SHP77 treated with DMSO at 0.1 percent for 48 hours (cell line): ENCODE data around the gene SERPINB6.
A peak's percentile ranks its signal among the peaks of the same experiment; 100 is the strongest.
"Not testable (repeated sequence)": the region's sequence is repeated elsewhere in the genome, so short reads cannot be mapped to it uniquely, and the experiment has no call there.

Source experiments
- DNase-seq: peaks from one replicate; lab custom pipeline; 2025; lab: John Stamatoyannopoulos, UW

SERPINB6 gene

DNA sequence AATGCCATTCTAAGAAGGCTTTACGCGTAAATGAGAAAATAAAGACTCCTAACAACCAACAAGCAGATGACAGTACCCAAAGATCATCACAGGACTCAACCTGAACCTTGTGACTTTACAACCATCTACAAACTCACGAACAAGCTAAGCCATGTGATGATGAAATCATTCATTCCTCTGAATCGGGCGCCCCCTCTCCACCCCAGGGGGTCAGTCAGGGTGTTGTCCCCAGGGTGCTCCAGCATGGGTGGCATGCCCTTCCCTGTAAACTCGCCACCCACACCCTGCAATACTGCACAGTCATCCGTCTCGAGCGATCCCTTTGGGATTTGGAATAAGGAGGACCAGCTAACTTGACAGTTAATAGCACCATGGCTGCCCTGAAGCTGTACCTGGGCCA, 12.6 kb downstream of the SERPINB6 start:
- DNase-seq = no peak

DNA sequence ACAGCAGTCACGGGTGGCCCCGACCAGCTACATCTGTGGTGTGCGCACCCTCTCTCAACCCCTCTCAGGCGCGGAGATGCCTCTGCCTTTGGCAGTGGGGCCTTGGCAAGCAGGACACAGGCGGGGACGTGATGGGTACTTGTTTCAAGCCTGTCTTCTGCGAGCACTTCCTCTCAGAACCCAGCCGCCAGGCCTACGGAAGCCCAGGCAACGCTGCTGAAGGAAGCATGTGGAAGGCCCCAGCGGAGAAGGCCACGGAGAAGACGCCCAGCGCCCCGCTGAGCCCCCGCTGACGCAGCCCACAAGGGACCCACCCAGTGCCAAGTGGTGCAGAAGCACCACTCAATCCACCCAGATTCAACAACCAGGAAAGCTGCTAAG, 13.0 kb downstream of the SERPINB6 start:
- DNase-seq = no peak

DNA sequence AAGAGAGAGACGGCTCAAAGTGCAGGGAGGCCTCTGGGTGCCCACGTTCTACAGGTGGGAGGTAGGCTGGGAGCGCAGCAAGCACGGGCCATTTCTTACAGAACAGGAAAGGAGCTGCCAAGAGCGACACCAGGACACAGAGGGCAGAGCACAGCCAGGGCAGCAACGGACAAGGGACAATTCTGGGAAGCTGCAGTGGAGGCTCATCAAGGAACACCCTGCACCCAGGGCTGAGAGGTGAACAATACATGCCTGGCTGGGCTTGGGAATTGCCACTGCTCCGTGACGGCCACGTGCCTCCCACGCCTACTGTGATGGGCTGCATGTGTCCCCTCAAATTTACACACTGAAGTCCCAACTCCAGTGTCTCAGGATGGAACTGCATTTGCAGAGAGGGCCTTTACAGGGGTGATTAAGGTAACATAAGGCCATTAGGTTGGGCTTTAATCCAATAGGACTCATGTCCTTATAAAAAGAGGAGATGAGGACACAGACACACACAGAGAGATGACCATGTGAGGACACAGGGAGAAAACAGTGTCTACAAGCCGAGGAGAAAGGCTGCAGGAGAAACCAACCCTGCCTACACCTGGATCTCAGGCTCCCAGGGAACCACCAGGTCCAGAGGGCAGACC, 13.6 kb downstream of the SERPINB6 start:
- no peak for DNase-seq

GRCh38 chr6:2956930-2957685, 14.3 kb downstream of the SERPINB6 start:
- DNase-seq = no peak

GRCh38 chr6:2953098-2953497, 18.3 kb downstream of the SERPINB6 start:
- DNase-seq = no peak

- DNase-seq = peak; percentile 54
Measured at GRCh38 chr6:2952557-2953095, 18.7 kb downstream of the SERPINB6 start.

- DNase-seq = no peak
Measured at GRCh38 chr6:2951728-2952127, 19.6 kb downstream of the SERPINB6 start.

DNA sequence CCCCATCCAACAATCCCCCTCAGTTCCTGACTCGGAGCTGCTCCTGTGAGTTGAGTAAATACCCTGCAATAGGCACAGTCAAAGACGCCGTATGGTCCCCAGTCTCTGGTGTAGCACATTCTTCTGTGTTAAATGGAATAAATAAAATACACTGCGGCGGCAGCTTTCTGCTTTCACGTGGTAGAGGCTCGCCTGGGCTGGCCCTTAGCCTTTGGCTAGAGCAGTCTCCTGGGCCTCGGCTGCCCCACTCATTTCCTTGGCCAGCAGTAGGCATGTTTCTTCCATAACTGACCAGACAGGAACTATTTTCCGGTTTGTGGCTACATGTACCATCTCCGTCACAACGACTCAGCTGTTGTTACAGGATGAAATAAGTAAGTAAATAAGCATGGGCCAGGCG, 20.7 kb downstream of the SERPINB6 start:
- DNase-seq = no peak

GRCh38 chr6:2949536-2950083, 21.8 kb downstream of the SERPINB6 start:
- DNase-seq = no peak

DNA sequence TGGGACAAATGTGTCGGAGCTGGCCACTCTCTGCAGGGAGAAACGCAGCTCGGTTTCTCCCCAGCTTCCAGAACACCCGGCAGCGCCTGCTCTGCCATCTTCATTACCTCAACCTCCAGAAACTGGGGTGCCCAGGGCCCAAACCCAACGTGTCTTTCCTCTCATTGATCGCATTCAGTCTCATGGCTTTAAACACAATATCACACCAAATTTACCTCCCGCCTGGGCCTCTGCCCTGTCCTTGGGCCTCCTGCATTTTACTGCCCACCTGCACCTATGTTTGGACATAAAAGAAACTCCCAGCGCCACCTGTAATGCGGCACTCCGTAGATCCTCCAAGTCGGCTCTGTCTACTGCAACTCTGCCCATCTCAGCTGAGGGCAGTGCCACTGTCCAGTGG, 22.2 kb downstream of the SERPINB6 start:
- DNase-seq = no peak

GRCh38 chr6:2948228-2949025, 22.9 kb downstream of the SERPINB6 start:
- no peak for DNase-seq

- no peak for DNase-seq
Measured at GRCh38 chr6:2947445-2947844, 23.9 kb downstream of the SERPINB6 start.

DNA sequence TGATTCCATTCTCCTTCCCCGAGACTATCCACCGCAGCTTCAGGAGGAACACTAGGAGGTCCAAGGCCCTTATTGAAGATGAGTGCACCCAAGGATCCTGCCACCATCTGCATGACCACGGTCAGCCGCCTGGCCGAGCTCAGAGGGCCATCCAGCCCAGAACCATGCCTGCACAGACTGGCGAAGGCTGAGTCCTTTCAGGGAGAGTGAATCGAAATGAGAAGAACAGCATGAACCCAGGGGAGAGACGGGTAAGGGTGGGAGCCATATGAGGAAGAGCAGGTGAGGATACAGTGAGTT, 26.3 kb downstream of the SERPINB6 start:
- DNase-seq = no peak

DNA sequence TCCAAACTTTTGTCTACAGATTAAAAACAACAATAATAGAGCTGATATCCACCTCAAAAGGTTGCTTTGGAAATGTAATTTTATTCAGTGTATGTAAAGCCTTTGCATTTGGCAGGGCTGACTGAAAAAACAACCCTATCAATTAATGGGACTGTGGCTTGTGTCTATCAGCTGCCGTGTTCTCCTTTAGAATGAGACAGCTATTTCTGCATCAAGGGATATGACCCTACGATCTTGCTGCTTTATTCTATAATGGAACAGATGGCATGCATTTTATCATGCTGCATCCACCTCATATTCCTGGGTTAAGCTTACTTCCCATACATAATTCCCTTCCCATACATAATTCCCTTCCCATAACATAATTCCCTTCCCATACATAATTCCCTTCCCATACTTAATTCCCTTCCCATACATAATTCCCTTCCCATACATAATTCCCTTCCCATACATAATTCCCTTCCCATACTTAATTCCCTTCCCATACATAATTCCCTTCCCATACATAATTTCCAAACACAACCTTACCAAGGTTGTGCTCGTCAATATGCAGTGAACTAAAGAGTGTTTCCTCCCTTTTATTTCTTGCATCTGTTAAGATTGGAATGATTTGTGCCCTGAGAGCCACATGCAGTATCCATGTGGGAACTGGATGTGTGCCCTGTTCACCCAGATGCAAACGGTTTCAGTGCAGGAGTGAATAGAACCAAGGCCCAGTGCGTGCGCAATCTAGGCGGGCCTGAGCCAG, 26.8 kb downstream of the SERPINB6 start:
- DNase-seq = no peak

DNA sequence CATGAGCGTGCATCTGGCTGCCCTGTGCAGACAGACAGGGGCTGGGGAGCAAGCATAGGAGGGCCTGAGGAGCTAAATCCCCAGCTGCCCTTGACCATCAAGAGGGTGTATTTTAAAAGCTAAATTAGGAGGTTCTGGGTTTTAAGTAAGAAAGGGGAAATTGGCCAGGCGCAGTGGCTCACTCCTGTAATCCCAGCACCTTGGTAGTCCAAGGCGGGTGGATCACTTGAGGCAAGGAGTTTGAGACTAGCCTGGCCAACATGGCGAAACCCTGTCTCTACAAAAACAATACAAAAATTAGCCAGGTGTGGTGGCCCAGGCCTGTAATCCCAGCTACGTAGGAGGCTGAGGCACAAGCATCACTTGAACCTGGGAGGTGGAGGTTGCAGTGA, 27.8 kb downstream of the SERPINB6 start:
- no peak for DNase-seq

DNA sequence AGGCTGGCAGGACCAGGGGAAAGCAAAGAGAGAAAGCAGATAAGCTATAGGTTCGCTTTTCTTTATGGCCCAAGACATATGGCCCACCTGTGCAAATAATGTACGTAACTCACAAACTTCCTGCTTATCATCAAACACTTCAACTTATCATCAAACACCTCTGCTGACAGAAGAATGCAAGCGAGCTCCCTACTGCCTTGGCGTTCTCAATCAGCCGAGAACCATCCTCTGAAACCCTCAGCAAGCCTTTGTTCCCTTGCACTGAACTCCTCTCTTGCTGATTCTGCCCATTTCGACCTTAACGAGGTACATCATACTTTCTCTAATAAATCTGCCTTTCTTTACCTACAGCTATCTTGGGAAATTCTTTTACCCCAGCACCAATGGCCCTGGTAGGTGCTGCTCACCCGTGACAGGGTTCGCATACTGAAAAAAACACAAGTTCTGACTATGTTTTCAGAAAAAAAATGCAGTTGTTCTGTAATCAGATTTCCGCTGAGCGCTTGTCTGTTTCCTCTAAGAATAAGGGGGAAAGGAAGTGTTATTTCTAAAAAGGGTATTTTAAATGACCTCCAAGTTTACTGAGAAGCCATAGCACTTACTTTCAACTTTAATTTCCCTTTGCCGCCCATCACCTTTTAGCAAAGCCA, 28.3 kb downstream of the SERPINB6 start:
- DNase-seq = no peak

DNA sequence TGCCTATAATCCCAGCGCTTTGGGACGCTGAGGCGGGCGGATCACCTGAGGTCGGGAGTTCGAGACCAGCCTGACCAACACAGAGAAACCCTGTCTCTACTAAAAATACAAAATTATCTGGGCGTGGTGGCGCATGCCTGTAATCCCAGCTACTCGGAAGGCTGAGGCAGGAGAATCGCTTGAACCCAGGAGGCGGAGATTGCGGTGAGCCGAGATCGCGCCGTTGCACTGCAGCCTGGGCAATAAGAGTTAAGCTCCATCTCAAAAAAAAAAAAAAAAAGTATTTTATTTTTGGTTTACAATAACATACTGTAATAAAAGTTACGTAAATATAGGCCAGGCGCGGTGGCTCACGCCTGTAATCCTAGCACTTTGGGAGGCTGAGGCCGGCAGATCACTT, 29.3 kb downstream of the SERPINB6 start:
- not testable (repeated sequence) for DNase-seq

DNA sequence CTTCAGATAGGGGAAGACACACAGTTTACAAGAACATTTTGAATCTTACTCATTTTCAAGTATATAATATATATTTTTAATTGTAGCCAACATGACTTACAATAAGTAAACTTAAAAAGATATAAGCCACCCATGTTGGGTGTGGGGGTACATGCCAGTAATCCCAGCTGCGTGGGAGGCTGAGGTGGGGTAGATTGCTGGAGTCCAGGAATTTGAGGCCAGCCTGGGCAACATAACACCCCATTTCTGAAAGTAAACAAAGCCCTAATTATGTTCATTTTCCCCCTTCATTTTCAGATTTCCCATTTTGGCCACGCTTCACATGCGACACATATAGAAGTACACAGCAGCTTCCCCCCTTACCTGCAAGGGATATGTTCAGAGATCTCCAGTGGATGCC, 30.5 kb downstream of the SERPINB6 start:
- DNase-seq = no peak

DNA sequence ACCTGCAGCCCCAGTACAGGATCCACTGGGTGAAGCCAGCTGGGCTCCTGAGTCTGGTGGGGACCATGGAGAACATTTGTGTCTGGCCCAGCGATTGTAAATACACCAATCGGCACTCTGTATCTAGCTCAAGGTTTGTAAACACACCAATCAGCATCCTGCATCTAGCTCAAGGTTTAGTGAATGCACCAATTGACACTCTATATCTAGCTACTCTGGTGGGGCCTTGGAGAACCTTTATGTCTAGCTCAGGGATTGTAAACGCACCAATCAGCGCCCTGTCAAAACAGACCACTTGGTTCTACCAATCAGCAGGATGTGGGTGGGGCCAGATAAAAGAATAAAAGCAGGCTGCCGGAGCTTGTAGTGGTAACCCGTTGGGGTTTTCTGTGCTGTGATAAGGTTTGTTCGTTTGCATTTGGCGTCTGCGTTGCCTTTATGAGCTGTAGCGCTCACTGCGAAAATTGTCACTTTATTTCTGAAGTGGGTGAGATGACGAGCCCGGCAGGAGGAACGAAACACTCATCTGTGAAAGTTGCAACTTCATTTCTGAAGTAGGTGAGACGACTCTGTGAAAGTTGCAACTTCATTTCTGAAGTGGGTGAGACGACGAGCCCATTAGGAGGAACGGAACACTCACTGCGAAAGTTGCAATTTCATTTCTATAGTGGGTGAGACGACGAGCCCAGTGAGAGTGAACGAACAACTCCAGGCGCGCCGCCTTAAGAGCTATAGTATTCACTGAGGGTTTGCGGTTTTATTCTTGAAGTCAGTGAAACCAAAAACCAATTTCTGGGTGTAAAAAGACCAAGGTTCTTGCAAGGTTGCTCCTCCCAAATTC, 31.1 kb downstream of the SERPINB6 start:
- no peak for DNase-seq

- DNase-seq = no peak
Measured at GRCh38 chr6:2939315-2940009, 31.9 kb downstream of the SERPINB6 start.
